GM19193 (cell line): ENCODE data around the gene HIPK4.
A peak's percentile ranks its signal among the peaks of the same experiment; 100 is the strongest.

Source experiments
- POLR2A ChIP-seq: IDR thresholded peaks from 4 replicates; pipeline ENCODE4 v1.6.1; 2011; ENCODE audit not compliant: insufficient read depth, insufficient read length; ENCODE audit errors: extremely low read depth

Gene HIPK4

GRCh38 chr19:40418040-40418439, 28.1 kb upstream of the HIPK4 start:
- no peak for TF ChIP-seq POLR2A

- no peak for TF ChIP-seq POLR2A
These were observed 27.6 kb upstream of the HIPK4 start for GRCh38 chr19:40417643-40417981.

GRCh38 chr19:40416918-40417642, 27.1 kb upstream of the HIPK4 start:
- no peak for TF ChIP-seq POLR2A

GRCh38 chr19:40415768-40416167, 25.8 kb upstream of the HIPK4 start:
- no peak for TF ChIP-seq POLR2A

- no peak for TF ChIP-seq POLR2A
These were observed 24.9 kb upstream of the HIPK4 start for GRCh38 chr19:40414542-40415535.

- TF ChIP-seq POLR2A: no peak
These were observed 23.4 kb upstream of the HIPK4 start, which contains the start of gene PRX for GRCh38 chr19:40413291-40413845. Gene PRX, minus strand, starts transcription at chr19:40413378. Its CDS starts 5,446 bp downstream, at chr19:40407932.

- TF ChIP-seq POLR2A: no peak
These were observed 22.9 kb upstream of the HIPK4 start for GRCh38 chr19:40412866-40413265.

GRCh38 chr19:40411958-40412499, 22.0 kb upstream of the HIPK4 start:
- TF ChIP-seq POLR2A: no peak

- no peak for TF ChIP-seq POLR2A
These were observed 21.3 kb upstream of the HIPK4 start for GRCh38 chr19:40411125-40411842.

- TF ChIP-seq POLR2A: no peak
These were observed 20.0 kb upstream of the HIPK4 start for GRCh38 chr19:40410030-40410389.

- no peak for TF ChIP-seq POLR2A
These were observed 18.0 kb upstream of the HIPK4 start for GRCh38 chr19:40407714-40408597.

- TF ChIP-seq POLR2A: peak; percentile 40
These were observed 13.4 kb upstream of the HIPK4 start for GRCh38 chr19:40403262-40403984.

- no peak for TF ChIP-seq POLR2A
These were observed 10.6 kb upstream of the HIPK4 start for GRCh38 chr19:40400559-40400958.

- no peak for TF ChIP-seq POLR2A
These were observed 8.6 kb upstream of the HIPK4 start for GRCh38 chr19:40398417-40399131.
